Stimulated activated CD4-positive, alpha-beta T cell treated with anti-CD3 and anti-CD28 coated beads, TNF-alpha, amount 100 ng/mL, for 24 hours (primary cell): ENCODE data around the gene SLC22A23.

Experiments used
- DNase-seq, 3 experiments: peaks; one replicate each; pipeline ENCODE4 v3.0.0-alpha.2; 2020; ENCODE audit warnings: low read depth in 3 of 3

SLC22A23 gene

DNA sequence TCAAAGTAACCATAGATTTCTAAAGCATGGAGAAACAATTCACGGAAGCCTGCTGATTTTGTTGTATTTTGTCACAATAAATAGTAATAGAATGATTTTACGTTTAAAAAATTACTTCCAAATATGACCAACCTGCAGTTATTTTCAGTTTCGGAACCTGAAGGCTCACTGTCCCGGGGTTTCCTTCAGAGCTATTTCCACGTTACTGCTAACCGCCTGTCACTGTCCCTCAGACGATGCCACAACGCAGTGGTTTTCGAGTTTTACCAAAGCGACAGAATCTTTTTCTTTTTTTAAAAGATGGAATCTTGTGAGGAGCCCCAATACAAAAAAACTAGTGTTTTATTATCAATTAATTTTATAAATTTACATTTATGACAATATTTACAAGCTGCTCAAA is 157.6 kb downstream of the SLC22A23 start:
- DNase-seq, result no peak

DNA sequence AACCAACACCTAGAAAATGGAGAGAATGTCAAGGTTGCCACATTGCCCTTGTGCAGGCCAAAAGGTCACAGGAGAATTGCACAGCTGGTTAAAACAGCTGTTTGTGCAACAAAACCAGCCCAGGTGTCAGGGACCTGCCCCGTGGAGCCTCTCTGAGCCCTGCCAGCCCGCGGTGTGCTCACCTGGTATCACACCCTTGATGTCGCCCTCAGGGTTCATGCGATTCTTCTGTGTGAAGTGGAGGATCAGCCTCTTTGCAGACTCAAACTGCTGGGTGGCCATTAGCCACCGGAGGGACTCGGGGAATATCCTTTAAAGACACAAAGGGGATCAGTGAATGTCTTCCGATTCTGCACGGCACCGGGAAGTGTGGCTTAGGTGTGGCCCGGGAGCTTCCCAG is 158.9 kb downstream of the SLC22A23 start:
- DNase-seq, result no peak

DNA sequence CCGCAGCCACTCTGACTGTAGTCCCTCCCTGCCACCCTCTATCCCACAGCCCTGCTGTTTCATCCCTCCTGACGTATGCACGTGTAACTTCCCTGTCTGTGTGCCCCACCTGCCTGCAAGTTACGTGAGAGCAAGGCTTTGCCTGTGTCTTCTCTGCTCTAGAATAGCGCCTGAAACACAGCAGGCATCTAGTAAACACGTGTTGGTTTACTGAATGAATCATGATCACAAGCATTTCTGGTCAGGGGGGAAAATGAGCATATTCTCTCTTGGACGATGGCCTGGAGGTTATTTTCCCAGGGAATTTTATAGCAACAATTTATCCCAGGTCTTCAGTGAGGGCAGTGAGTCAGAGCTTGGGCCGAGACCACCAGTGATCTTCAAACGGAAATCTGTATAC is 159.8 kb downstream of the SLC22A23 start:
- no peak for DNase-seq

GRCh38 chr6:3296537-3296936 is 160.3 kb downstream of the SLC22A23 start:
- no peak for DNase-seq

DNA sequence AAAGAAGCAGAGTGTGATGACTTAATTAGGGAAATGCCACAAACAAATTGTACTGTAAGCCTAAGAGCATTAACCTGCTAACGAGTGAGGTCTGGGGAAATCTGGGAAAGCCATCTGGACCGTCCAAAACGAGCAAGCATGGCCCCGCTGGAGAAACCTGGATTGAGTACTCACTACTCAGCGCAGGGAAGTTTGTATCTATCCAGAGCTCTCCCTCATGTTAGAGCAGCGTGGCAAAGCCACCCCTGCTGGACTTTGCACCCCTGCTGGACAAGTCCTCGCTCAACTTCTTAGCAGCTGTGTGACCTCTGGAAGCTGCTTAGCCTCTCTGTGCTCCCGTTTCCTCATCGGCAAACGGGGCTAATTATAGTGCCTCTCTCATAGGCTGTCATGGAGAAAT is 160.8 kb downstream of the SLC22A23 start:
- DNase-seq, result no peak

DNA sequence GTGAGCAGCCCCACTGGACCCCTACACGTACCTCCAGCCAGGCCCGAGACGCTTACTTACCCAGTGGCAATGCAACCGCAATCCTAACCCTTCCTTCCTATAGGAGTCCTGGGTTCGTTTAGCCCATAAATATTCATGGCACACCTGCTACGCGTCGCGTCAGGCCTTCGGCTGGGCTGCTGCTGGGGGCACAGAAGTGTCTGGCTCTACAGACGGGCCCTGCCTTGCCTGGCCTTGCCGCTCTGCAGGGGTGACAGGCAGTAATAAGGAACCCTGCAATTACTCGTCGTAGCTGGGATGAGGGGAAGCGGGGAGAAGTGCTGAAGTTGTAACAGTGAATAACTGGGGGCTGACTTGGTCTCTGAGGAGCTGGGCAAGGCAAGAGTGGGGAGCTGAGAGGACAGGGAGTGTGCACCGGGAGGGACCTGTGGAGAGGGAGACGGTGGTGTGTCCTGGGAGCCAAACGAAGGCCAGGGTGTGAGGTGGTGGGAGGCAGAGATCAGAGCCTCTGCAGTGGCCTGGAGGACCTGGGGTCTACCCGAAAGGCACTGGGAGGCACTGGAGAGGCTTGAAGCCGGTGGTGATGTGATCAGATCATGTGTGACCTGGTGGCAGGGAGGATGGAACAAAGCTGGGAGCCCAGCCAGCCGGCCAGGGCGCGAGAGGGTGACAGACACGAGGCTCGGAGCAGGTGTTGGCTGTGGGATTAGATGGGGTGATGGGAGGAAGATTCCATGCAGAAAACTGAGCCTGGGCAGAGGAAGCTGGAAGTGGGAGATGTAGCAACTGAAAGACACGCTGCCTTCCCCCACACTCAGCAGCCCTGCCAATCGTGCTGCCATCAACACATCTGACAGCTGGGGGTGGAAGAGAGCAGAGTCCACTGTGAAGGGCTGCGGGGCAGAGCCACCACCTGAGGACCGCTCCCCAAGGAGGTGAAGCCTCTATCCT is 161.7 kb downstream of the SLC22A23 start:
- DNase-seq, result no peak

- no peak for DNase-seq
Measured at GRCh38 chr6:3294396-3294795, 162.5 kb downstream of the SLC22A23 start.

- DNase-seq, result no peak
Measured at GRCh38 chr6:3293271-3294155, 163.3 kb downstream of the SLC22A23 start.

GRCh38 chr6:3292431-3293197 is 164.2 kb downstream of the SLC22A23 start:
- no peak for DNase-seq

GRCh38 chr6:3291987-3292386 is 164.9 kb downstream of the SLC22A23 start:
- no peak for DNase-seq

- DNase-seq, result no peak
Measured at GRCh38 chr6:3291346-3291745, 165.5 kb downstream of the SLC22A23 start.

- DNase-seq, result no peak
Measured at GRCh38 chr6:3290931-3291211, 166.0 kb downstream of the SLC22A23 start.

GRCh38 chr6:3290149-3290930 is 166.5 kb downstream of the SLC22A23 start:
- no peak for DNase-seq

- no peak for DNase-seq
Measured at GRCh38 chr6:3289664-3290055, 167.2 kb downstream of the SLC22A23 start.

DNA sequence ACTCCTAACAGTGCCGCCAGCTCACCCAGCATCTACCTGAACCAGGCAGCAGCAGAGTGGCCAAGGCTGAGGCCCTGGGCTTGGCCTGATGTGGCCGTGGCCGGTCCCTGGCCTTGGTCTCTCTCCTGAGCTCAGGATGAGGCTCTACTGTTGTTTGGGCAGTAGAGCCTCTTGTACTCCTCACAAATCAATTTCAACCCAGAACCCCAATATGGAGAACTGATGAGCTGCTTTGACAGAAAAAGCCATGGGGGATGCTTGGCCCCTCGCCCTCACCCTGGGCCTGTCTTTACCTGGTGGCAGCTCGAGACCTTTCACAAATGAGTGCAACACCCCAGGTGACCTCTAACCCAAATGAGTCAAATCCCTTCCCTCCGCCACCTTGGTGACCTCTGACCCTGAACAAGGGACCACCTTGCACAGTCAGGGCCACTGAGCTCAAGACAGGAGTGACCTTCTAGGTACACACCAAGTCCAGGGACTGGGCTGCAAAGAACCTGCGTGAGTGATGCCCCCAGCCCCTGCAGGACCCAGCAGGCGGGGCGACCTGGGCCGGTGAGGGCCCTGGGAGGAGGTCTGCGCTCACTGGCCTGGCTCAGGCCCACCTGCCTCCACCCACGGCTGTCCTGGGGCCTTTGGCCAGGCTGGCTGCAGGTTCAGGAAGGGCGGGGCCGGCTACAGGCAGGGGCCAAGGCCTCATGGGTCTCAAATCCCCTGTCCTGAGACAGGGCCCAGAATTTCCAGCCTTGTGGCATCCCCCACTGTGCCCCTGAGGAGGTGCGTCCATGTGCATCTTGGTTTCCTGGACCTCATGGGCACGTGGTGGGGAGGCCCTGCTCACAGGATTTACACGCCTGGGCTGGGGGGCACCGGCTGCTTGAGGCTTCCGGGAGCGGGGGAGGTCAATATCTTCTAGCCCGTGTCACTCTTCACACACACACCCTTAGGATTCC is 167.9 kb downstream of the SLC22A23 start:
- DNase-seq, result no peak

DNA sequence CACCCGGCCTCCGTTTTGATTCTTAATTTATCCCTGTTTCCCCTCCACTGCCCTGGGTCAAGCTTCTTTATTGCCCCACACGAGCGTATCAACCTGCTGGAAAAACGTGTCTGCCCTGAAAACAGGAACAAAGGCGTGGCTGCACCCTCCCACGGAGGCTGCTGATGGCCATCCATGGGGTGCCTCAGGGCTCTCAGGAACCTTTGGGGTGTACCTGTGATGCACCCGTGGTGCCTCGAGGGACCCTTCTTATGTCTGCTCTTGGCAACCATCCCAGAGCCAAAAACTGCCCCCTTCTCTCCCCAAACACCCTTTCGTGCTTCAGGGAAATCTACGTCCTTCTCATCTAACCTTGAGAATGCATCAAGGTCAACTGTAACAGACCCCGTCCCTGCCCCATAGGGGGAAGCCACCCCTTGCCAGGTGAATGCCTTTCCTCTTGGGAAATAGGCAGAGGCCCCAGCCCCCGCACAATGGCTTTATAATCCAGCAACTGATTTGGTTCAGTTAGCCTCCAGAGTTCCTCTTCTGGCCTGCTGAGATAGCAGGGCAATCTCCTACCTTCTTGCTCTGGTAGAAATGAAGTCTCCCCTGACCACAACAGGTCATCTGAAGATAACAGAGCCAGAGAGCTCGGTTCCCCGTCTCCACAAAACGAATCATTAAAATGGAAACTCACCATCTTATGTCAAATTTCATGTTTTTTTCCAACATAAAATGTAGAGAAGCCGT is 168.7 kb downstream of the SLC22A23 start:
- no peak for DNase-seq

DNA sequence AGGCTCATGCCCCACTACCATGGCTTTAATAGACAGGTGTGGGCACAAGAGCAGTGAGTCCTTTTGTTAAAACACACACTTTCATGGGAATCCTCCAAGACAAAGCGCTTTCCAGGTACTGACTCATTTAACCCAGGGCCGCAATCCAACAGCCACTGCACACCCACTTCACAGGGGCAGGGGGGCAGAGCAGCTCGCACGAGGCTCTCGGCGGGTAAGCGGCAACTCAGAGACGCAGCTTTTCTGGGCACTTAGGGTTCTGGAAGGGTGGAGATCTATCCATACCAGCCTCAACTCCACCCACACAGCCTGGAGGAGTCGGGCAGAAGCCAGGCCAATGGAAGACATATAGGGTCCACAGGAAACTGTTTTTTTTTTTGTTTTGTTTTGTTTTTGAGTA is 169.5 kb downstream of the SLC22A23 start:
- no peak for DNase-seq

DNA sequence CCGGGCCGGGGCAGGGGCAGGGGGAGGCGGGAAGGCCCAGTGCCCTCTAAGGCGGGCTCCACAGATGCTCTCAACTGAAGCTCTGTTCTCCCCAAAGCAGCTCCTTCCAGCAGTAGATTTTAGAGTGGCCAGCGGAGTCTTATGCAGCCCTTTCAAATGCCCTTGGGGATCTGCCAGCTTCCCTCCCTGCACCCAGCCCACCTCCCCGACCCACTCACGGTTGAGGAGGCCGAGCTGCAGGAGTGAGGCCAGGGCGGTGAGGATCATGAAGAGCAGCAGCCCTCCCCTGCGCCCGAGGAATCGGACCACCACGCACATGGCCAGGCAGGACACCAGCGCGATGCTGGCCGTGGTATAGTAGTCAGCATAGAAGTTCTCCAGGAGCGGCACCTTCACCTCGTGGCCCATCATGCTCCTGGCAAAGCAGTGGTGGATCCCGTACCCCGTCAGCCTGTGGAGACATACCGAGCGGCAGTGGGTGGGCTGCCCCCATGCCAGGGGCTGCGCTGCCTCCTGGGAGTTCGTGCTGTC is 170.1 kb downstream of the SLC22A23 start:
- no peak for DNase-seq

GRCh38 chr6:3285732-3286131 is 171.1 kb downstream of the SLC22A23 start:
- DNase-seq, result no peak
